ENCODE results near the gene GALK2. TPM values are rescaled to one million over a fixed set of nuclear protein-coding genes. Genes with fewer than 3 reads are reported as not detected.

Gene GALK2
- total and polyA plus RNA-seq, 2 of the 8 experiments (the other 6 are each of a cell fraction or from before 2014, with no cell fraction given), result 8.7 to 16.1 TPM

- TF ChIP-seq RBBP5 (IDR thresholded peaks at IDR 0.05; ENCODE audit: borderline replicate concordance, low read depth, low read length) (peak; percentile 63; the same call in 1 of the 2 replicates), SP4 (IDR thresholded peaks at IDR 0.05; ENCODE audit: low read length) (peak; percentile 90; the same call in 1 of the 2 replicates), SRF (IDR thresholded peaks at IDR 0.05; ENCODE audit: low read depth, low read length) (peak; percentile 65), GTF2F1 (IDR thresholded peaks at IDR 0.05; ENCODE audit: borderline replicate concordance, low read depth, low read length) (peak; percentile 49; the same call in 1 of the 2 replicates), FOSL1 (IDR thresholded peaks at IDR 0.05; ENCODE audit: insufficient read depth, low read depth, low read length) (no peak), YY1 (IDR thresholded peaks at IDR 0.05; ENCODE audit: low read depth, low read length) (peak; percentile 90), KDM5A (IDR thresholded peaks at IDR 0.05; ENCODE audit: low read length) (peak; percentile 74), ASH2L (IDR thresholded peaks at IDR 0.05; ENCODE audit: low read length) (peak; percentile 92), CREB1 (IDR thresholded peaks at IDR 0.05) (peak; percentile 53), ATF3 (IDR thresholded peaks at IDR 0.05; ENCODE audit: insufficient read depth, low read depth, low read length) (no peak), HDAC6 (IDR thresholded peaks at IDR 0.05; ENCODE audit: low read depth, low read length) (no peak), EP300 (IDR thresholded peaks at IDR 0.05; ENCODE audit: borderline replicate concordance in 1 of 2, low read depth in 2 of 2, low read length in 2 of 2) (peak in 1 of 2 experiments; percentile 77; a peak in 2 of 3 replicates), HDAC2 (IDR thresholded peaks at IDR 0.05; ENCODE audit: borderline replicate concordance in 1 of 2, low read depth in 2 of 2, low read length in 2 of 2) (0 out of 4 replicates have a peak, but pooled peaks of 1 of the 2 experiments have one; percentile 78), CBX5 (IDR thresholded peaks at IDR 0.05; ENCODE audit: low read depth, low read length) (no peak), POU5F1 (IDR thresholded peaks at IDR 0.05; ENCODE audit: low read depth, low read length) (0 out of 2 replicates have a peak, but pooled peaks have one; percentile 50), NRF1 (IDR thresholded peaks at IDR 0.05; ENCODE audit: low read depth, low read length) (no peak), SIX5 (IDR thresholded peaks at IDR 0.05; ENCODE audit: low read depth, low read length) (peak; percentile 51; the same call in 1 of the 2 replicates), EGR1 (IDR thresholded peaks at IDR 0.05; ENCODE audit: borderline replicate concordance, low read depth, low read length) (peak; percentile 39; the same call in 1 of the 2 replicates), PHF8 (conservative IDR thresholded peaks at IDR 0.05; ENCODE audit: low read depth, low read length) (peak; percentile 68), SIN3A (conservative IDR thresholded peaks at IDR 0.05 in 1 of 2, IDR thresholded peaks at IDR 0.05 in 1 of 2; ENCODE audit: low read depth in 1 of 2, low read length in 2 of 2) (peak; percentile 83 to 97; a peak in 3 of 4 replicates), RFX5 (IDR thresholded peaks at IDR 0.05; ENCODE audit: borderline replicate concordance, low read depth, low read length) (no peak), KDM4A (IDR thresholded peaks at IDR 0.05; ENCODE audit: low read depth, low read length, severe bottlenecking) (peak; percentile 31)
- TF ChIP-seq, protein P1, sequence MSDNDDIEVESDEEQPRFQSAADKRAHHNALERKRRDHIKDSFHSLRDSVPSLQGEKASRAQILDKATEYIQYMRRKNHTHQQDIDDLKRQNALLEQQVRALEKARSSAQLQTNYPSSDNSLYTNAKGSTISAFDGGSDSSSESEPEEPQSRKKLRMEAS (IDR thresholded peaks at IDR 0.05), result no peak
Measured at GRCh38 chr15:49155110-49155833, 14.8 kb upstream of the GALK2 start, which contains the start of gene COPS2 (continued).

All from H1 (cell line).